Adrenal gland (tissue), 12 donors: ENCODE data around the gene TLL1. TPM values are rescaled to one million over a fixed set of nuclear protein-coding genes. Genes with fewer than 3 reads are reported as not detected.

ENCODE experiments used
- DNase-seq, 7 donors: peaks; one replicate each; pipeline ENCODE4 v3.0.0-alpha.2; 2019 to 2020
- H3K27ac ChIP-seq, 5 donors: fragments of 200-600 bp; sonication (generic) in 4 of 5; 1 replicate in 3 of 5; 2 replicates in 2 of 5; pipeline versions ENCODE4 v1.5.1 to v1.8.0; 2016 to 2020; ENCODE audit warnings: mild to moderate bottlenecking in 1 of 5
- H3K27me3 ChIP-seq: fragments of 200-600 bp; 2 replicates; pipeline ENCODE4 v1.8.0; 2021
- H3K36me3 ChIP-seq, 2 donors: fragments of 200-600 bp; replicated peaks in 1 of 2; 1 replicate in 1 of 2; 2 replicates in 1 of 2; pipeline versions ENCODE4 v1.5.1 to v1.8.0; 2018 to 2022
- H3K4me1 ChIP-seq, 2 donors: fragments of 200-600 bp; replicated peaks in 1 of 2; 1 replicate in 1 of 2; 2 replicates in 1 of 2; pipeline versions ENCODE4 v1.5.1 to v1.8.0; 2018 to 2021
- H3K4me3 ChIP-seq, 4 donors: fragments of 200-600 bp; sonication (generic) in 3 of 4; one replicate each; pipeline ENCODE4 v1.5.1; 2016 to 2018
- H3K9me3 ChIP-seq, 3 donors: fragments of 200-600 bp; sonication (generic) in 1 of 3; replicated peaks in 1 of 3; 1 replicate in 2 of 3; 2 replicates in 1 of 3; pipeline versions ENCODE4 v1.5.1 to v1.8.0; 2016 to 2021
- POLR2A ChIP-seq, 2 donors: fragments of 450-650 bp; IDR thresholded peaks; one replicate each; pipeline ENCODE4 v1.6.1; 2017; ENCODE audit warnings: antibody characterized with exemption in 2 of 2, mild to moderate bottlenecking in 2 of 2, moderate library complexity in 1 of 2
- WGBS, 4 donors: extraction: QIAGEN DNeasy Blood & Tissue Kit in 2 of 4; methylation state at CpG; one replicate each; pipeline versions ENCODE4 v1.1.5 to v1.1.7; 2013 to 2017; 5-methylcytosine and 5-hydroxymethylcytosine counted together
- intact Hi-C, 2 donors: fragments of 100-400 bp; cut with DNase I; formaldehyde crosslinking; loops; one replicate each; pipeline versions ENCODE4 v1.14.1 to v1.15.0; 2022 to 2023
- polyA plus RNA-seq, 3 donors: library from polyadenylated mRNA; stranded (reverse); fragments of 200-250 nt in 2 of 3; fragments of 350-450 nt in 1 of 3; fragmentation: Illumina TruSeq in 1 of 3; extraction: RNeasy Lipid Tissue Mini Kit (QIAGEN cat#74804) in 1 of 3; gene quantifications; one replicate each; pipeline ENCODE4 v1.2.3, GENCODE V29; 2013 to 2014
- total RNA-seq, 9 donors: library from RNA; depleted of rRNA in 4 of 9; stranded (reverse); fragments of >200 nt in 4 of 9; fragments of 120-200 nt in 1 of 9; fragmentation: NEBNext Ultra II Directional in 1 of 9; extraction: Animal tissue kit (Norgen Biotek cat#: 25700) in 1 of 9; gene quantifications; one replicate each; pipeline versions ENCODE4 v1.1.0 to v1.2.4, GENCODE V29; 2013 to 2023
- TF ChIP-seq, protein P1 (sequence below), 6 experiments: fragments of 450-650 bp in 4 of 6; fragments of 200-600 bp in 2 of 6; sonication (generic) in 1 of 6; IDR thresholded peaks; 1 replicate in 5 of 6; 2 replicates in 1 of 6; pipeline versions ENCODE4 v1.5.1 to v1.8.0; 2016 to 2021; ENCODE audit warnings: antibody characterized with exemption in 6 of 6, mild to moderate bottlenecking in 2 of 6, moderate library complexity in 1 of 6
- donor health status: healthy with polysubstance abuse.
- donor health status: Bipolar disorder and iron deficiency.
- donor health status: DM: yes; HTN: yes; CAD: no.
- donor health status: DM: no; HTN: no; CAD: no.
- donor health status: DM: no; HTN: no; CAD: no.
- donor health status: DM: yes; HTN: yes; CAD: no.

TLL1 gene
- total and polyA plus RNA-seq, 12 donors: 1.00 to 12.7 (median 2.1) TPM

DNA sequence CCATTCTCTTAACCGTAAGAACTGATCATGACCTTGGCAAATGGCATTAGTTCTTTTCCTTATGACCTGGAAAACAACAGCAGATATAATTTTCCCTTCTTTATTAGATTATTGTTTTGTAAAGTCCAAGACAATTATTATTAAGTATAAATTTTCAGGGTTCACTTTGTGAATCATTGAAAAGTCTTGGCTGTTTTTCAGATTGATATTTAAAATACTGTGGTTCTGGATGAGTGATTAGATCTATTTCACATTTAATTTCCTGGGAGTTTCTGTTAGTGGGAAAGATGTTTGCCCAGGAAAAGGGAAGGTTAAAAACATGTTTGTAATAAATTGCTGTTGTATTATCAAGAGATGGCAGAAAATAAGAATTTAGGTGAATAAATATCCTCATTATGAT lies 194.9 kb downstream of the TLL1 start:
- no peaks in the 10 kb centered on the region for H3K36me3 ChIP-seq
- no peaks in the 10 kb centered on the region for H3K4me1 ChIP-seq
- H3K27ac ChIP-seq: no peak overlapping the region
- intact Hi-C loops: no loop called here
- H3K4me3 ChIP-seq: no peak overlapping the region
- 36 to 40% (median 38%) methylated on average over 1 of the region's 1 CpG for WGBS, 4 donors
- TF ChIP-seq, protein P1, sequence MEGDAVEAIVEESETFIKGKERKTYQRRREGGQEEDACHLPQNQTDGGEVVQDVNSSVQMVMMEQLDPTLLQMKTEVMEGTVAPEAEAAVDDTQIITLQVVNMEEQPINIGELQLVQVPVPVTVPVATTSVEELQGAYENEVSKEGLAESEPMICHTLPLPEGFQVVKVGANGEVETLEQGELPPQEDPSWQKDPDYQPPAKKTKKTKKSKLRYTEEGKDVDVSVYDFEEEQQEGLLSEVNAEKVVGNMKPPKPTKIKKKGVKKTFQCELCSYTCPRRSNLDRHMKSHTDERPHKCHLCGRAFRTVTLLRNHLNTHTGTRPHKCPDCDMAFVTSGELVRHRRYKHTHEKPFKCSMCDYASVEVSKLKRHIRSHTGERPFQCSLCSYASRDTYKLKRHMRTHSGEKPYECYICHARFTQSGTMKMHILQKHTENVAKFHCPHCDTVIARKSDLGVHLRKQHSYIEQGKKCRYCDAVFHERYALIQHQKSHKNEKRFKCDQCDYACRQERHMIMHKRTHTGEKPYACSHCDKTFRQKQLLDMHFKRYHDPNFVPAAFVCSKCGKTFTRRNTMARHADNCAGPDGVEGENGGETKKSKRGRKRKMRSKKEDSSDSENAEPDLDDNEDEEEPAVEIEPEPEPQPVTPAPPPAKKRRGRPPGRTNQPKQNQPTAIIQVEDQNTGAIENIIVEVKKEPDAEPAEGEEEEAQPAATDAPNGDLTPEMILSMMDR (IDR thresholded peaks at IDR 0.05): no peak
- no peak for TF ChIP-seq POLR2A (IDR thresholded peaks at IDR 0.05)
- H3K9me3 ChIP-seq: no peaks in the 10 kb centered on the region
- no peaks in the 10 kb centered on the region for H3K27me3 ChIP-seq
- DNase-seq: no peak

GRCh38 chr4:166073783-166074182 lies 200.7 kb downstream of the TLL1 start:
- Histone ChIP-seq H3K4me3 (no peak overlapping the region), H3K27ac (no peak overlapping the region), H3K36me3 (no peaks in the 10 kb centered on the region), H3K9me3 (no peaks in the 10 kb centered on the region), H3K4me1 (no peaks in the 10 kb centered on the region), H3K27me3 (no peaks in the 10 kb centered on the region)
- intact Hi-C loops: no loop called here
- TF ChIP-seq, protein P1 (IDR thresholded peaks at IDR 0.05): no peak
- no peak for DNase-seq
- WGBS, 4 donors: 74 to 80% (median 78%) methylated on average over 6 of the region's 6 CpGs

GRCh38 chr4:166075599-166075998 lies 202.6 kb downstream of the TLL1 start:
- H3K27ac ChIP-seq: no peak overlapping the region
- H3K9me3 ChIP-seq: no peaks in the 10 kb centered on the region
- no peaks in the 10 kb centered on the region for H3K36me3 ChIP-seq
- WGBS, 4 donors: 27 to 40% (median 35%) methylated on average over 1 of the region's 1 CpG
- no peak for DNase-seq
- intact Hi-C loops: no loop called here
- TF ChIP-seq, protein P1 (IDR thresholded peaks at IDR 0.05): no peak
- no peak for TF ChIP-seq POLR2A (IDR thresholded peaks at IDR 0.05)
- no peak overlapping the region for H3K4me3 ChIP-seq
- no peaks in the 10 kb centered on the region for H3K27me3 ChIP-seq
- H3K4me1 ChIP-seq: no peaks in the 10 kb centered on the region

DNA sequence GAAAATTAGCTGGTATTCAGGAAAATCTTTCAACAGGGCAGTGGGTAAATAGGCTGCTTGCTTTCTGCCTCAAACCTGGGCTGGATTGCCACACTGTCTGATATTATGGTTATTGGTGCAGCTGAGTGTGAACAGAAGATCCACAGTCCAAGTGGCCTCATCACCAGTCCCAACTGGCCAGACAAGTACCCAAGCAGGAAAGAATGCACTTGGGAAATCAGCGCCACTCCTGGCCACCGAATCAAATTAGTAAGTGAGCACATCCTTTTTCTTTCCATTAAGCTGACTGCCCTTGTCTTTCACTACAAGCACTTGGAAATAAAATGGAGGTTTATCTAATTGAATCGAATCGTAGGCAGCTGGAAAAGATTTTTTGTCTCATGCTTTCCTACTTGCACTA lies 204.7 kb downstream of the TLL1 start:
- TF ChIP-seq, protein P1 (IDR thresholded peaks at IDR 0.05): no peak
- TF ChIP-seq POLR2A (IDR thresholded peaks at IDR 0.05): no peak
- no peaks in the 10 kb centered on the region for H3K27me3 ChIP-seq
- H3K27ac ChIP-seq: no peak overlapping the region
- no peaks in the 10 kb centered on the region for H3K9me3 ChIP-seq
- H3K4me1 ChIP-seq: no peaks in the 10 kb centered on the region
- no peak for DNase-seq
- H3K36me3 ChIP-seq: no peaks in the 10 kb centered on the region
- H3K4me3 ChIP-seq: no peak overlapping the region
- intact Hi-C loops: no loop called here
- 73 to 88% (median 78%) methylated on average over 4 of the region's 4 CpGs for WGBS, 4 donors
